Sigmoid colon (tissue), 4 donors: ENCODE measurements around the gene REXO5.

Experiments
- CTCF ChIP-seq, 4 experiments: fragments of 450-650 bp in 3 of 4; fragments of 200-600 bp in 1 of 4; IDR thresholded peaks; one replicate each; pipeline ENCODE4 v1.5.1; 2016 to 2019; ENCODE audit warnings: antibody characterized with exemption in 4 of 4, mild to moderate bottlenecking in 3 of 4, moderate library complexity in 2 of 4
- EP300 ChIP-seq, 4 donors: sonication (generic); formaldehyde crosslinking; IDR thresholded peaks; one replicate each; pipeline ENCODE4 v1.6.1; 2017; ENCODE audit warnings: antibody characterized with exemption in 4 of 4
- POLR2AphosphoS5 ChIP-seq, 4 donors: sonication (generic); formaldehyde crosslinking; IDR thresholded peaks; one replicate each; pipeline ENCODE4 v1.6.1; 2017; ENCODE audit warnings: antibody characterized with exemption in 4 of 4

- TF ChIP-seq CTCF (IDR thresholded peaks at IDR 0.05) (no peak), POLR2AphosphoS5 (IDR thresholded peaks at IDR 0.05) (no peak), EP300 (IDR thresholded peaks at IDR 0.05) (no peak)
Observed at GRCh38 chr16:20846551-20846950, 40.2 kb downstream of the REXO5 start.
